NCI-H2081 (cell line): ENCODE measurements around the gene C20orf204.
"Not testable (repeated sequence)": the region's sequence is repeated elsewhere in the genome, so short reads cannot be mapped to it uniquely, and the experiment has no call there.

Experiments
- DNase-seq, 2 experiments: peaks; one replicate each; lab custom pipeline; 2025; lab: John Stamatoyannopoulos, UW

Gene C20orf204, protein sequence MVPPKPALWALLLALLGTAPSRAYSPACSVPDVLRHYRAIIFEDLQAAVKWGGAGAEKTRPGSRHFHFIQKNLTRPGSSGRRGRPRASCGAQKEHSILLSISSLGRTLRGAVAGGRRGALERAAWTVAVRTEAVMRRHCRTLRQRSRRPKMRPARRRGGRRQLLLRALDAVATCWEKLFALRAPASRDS

DNA sequence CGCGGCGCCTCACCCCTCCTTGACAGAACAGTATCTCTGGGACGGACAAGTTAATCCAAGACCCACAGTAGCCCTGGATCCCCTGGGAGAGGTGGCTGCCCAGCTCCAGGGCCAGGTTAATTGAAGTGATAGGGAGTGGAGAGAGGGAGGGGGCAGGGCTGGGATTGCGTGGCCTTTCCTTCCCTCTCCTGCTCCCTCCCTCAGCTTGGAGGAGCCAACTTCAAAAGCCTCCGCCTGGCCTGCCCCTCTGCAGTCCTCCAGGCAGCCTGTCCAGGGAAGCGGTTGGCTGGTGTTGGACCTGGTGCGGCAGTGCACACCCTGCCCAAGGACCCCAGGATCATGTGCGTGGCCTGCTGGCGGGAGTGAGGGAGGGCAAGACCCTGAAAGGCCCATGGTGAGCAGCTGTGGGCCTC, at the start of gene C20orf204:
Gene C20orf204 (plus strand): TSS at position 250 of the 413 bp plus-strand sequence. CDS start 142 bp downstream, at position 392.
- DNase-seq, result no peak

DNA sequence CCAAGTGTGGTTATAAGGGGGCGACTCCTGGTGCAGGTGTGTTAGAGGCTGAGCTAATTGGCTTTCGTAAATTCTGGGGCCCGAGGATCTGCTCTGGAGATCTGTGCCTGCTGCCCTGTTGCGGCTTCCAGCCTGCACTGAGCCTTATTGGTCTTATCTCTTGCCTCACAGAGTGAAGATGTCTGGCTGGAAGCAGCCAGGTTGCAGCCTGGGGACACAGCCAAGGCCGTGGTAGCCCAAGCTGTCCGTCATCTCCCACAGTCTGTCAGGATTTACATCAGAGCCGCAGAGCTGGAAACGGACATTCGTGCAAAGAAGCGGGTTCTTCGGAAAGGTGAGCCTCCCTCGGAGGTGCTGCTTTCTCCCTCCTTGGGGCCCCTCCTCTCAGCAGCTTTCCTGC, 35.1 kb upstream of the C20orf204 start:
- no peak for DNase-seq

DNA sequence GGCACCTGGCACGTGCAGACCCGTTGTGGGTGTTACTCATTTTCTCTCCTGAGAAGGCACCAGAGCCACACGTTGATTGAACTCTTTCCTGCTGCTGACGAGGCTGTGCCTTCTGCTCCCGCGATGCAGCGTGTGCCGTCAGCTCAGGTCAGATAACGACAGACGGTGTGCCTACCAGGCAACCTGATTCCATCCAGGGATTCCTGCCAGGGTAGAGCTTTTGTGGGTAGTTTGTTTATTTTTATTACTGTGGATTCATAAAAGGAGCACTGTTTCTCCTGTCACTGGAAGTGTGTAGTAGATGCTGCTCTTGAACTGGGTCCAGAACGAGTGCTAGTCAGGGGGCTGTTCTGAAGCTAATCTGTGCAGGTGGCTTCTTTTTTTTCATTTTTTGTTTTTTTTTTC, 34.4 kb upstream of the C20orf204 start:
- peak; percentile 28 to 72 for DNase-seq

DNA sequence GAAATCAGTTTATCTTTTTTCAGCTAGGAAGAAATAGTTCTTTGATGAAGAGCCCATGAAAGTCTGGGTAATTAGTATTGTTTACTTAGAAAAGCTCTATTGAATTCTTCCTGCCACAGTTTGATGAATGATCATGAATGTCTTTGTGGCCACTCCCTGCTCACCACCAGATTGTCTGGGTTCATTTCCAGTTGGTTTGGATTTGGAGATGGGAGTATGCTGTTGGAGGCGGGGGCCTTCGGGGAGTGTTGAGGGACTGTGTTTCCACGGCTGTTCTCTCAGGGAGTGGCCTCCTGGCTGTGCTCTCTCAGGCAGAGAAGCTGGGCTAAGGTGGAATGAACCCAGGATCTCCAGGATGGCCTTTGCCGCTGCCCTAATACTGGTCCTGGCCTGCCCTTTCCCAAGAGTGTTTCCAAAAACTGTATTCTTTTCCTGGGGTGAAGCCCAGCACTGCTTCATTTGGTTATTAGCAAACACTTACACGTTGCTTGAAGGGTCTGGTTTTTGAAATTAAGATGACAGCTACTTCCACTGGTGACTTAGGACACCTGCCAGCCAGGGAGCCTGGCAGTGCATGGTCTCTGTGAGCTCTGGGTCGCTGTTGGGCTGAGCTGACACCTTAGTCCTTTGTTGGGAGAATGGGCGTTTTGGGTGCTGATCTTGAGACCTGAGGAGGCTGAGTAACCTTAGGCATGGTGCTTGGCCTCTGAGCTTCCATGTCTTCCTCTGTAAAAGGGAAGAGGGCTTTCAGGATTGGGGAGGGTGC, 31.8 kb upstream of the C20orf204 start:
- DNase-seq, result peak in 1 of 2 experiments; percentile 10

DNA sequence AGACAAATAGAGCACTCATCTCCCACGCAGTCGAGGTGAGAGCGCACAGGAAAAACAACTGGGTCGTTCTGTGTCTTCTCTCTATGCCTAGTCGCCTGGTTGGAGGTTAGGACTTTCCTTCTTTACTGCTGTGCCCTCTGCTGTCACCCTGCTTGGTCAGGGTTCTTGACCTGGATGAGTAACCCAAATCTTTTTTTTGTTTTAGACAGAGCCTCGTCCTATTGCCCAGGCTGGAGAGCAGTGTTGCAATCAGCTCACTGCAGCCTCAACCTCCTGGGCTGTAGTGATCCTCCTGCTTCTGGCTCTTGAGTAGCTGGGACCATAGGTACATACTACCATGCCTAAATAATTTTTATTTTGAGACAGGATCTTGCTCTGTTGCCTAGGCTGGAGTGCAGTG, 30.6 kb upstream of the C20orf204 start:
- DNase-seq, result no peak

DNA sequence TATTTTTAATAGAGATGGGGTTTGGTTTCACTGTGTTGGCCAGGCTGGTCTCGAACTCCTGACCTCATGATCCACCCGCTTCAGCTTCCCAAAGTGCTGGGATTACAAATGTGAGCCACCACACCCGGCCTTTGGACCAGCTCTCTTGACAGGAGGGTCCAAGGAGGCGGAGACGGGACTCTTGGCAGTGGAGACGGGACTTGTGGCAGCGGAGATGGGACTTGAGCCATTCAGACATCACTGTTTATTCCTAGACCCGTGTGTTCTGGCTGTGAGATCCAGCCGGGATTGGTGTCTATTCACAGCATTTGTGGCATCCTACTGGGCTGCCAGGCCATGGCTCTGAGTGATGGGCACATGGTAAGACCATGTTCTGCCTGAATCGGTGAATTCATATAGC, 29.5 kb upstream of the C20orf204 start:
- DNase-seq, result no peak

DNA sequence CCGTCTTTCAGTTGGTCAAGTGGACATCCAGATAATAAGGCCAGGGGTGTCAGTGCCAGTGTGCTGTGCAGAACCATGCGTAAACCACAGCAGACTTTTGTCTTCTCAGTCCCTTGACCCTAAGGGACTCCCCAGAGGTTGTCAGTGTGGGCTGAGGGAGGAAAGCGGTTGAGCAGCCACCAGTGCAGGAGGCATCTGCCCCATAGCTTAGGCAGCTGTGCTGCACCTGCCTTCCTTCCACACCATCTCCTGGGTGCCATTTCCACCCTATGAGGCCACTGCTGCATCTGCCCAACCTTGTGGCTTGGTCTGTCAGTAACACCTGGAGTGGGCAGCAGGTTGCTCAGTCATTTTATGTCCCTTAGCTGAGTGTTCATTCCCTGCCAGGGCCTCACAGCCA, 29.1 kb upstream of the C20orf204 start:
- peak; percentile 10 to 51 for DNase-seq

DNA sequence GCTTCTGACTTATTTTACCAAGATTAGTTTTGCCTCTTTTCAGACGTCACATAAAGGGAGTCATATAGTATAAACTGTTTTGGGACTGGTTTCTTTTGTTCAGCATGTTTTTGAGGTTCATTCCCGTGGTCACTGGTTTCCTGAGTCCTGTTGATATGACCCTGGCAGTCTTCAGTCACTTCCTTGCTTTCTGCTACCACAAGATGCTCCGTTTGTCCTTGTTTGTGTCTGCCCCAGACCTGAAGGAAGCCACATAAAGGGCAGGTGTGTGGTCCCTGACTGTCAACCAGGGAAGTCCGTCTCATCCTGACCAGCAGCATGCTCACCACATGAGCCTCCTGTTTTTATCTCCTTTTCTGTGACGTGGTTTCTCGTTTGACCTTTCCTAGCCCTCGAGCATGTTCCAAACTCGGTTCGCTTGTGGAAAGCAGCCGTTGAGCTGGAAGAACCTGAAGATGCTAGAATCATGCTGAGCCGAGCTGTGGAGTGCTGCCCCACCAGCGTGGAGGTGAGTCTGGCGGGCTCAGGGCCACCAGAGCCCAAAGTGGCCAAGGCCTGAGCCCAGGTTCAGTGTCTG, 26.1 kb upstream of the C20orf204 start:
- no peak for DNase-seq

DNA sequence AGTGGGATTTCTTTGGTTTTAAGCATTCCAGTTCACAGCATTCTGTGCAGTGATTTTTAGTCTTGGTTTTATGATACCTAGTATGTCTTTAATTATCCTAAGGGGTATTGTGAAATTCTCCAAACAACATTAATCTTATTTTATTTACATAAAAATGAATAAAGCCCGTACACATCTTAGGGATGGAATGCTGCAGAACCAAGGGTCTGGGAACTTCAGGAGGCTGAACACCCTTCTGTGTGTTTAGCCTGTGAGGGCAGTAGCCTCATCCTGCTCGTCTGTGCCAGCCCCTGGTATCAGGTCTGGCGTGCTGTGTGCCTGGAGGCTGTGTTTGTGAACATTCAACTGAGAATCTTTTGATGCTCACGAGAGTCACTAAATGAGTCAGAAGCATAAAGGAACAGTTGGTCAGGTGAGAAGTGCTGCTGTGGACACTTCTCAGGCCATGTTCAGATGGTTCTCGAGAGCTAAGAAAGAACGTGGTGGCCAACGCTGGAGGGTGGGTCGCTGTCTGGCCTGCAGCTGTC, 25.2 kb upstream of the C20orf204 start:
- no peak for DNase-seq

DNA sequence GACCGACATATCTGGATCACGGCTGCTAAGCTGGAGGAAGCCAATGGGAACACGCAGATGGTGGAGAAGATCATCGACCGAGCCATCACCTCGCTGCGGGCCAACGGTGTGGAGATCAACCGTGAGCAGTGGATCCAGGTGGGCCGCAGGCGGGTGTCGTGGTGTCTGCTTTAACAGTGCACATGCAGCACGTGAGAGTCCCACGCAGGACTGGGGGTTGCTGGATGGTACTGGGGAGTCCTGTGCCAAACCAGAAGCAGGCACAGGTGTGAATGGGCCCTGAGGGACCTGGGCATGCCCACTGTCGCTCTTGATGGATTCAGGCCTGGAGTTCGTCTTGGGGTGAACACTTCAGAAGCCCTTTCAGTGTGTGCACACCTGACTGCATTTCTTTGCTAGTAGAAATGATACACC, 24.6 kb upstream of the C20orf204 start:
- no peak for DNase-seq

DNA sequence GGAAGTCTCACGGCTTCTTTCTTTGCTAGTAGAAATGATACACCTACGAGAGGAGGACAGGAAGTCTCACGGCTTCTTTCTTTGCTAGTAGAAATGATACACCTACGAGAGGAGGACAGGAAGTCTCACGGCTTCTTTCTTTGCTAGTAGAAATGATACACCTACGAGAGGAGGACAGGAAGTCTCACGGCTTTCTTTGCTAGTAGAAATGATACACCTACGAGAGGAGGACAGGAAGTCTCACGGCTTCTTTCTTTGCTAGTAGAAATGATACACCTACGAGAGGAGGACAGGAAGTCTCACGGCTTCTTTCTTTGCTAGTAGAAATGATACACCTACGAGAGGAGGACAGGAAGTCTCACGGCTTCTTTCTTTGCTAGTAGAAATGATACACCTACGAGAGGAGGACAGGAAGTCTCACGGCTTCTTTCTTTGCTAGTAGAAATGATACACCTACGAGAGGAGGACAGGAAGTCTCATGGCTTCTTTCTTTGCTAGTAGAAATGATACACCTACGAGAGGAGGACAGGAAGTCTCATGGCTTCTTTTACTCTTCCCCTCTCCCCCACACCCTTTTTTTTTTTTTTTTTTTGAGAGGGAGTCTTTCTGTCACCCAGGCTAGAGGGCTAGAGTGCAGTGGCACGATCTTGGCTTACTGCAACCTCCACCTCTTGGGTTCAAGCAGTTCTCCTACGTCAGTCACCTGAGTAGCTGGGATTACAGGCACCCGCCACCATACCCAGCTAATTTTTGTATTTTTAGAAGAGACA, 23.4 kb upstream of the C20orf204 start:
- not testable (repeated sequence) for DNase-seq

DNA sequence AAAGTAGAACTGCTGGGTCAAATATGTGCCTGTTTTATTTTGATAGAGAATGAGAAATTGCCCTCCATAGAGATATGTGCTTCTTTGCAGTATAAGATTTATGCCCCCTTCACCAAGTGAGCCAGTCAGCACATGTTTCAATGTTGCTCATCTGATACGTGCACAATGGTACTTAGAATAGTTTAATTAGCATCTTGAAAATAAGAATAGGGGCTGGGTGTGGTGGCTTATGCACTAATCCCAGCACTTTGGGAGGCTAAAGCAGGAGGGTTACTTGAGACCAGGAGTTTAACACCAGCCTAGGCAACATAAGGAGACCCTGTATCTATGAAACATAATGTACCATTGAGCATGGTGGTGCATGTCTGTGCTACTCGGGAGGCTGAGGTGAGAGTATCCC, 20.3 kb upstream of the C20orf204 start:
- no peak for DNase-seq

DNA sequence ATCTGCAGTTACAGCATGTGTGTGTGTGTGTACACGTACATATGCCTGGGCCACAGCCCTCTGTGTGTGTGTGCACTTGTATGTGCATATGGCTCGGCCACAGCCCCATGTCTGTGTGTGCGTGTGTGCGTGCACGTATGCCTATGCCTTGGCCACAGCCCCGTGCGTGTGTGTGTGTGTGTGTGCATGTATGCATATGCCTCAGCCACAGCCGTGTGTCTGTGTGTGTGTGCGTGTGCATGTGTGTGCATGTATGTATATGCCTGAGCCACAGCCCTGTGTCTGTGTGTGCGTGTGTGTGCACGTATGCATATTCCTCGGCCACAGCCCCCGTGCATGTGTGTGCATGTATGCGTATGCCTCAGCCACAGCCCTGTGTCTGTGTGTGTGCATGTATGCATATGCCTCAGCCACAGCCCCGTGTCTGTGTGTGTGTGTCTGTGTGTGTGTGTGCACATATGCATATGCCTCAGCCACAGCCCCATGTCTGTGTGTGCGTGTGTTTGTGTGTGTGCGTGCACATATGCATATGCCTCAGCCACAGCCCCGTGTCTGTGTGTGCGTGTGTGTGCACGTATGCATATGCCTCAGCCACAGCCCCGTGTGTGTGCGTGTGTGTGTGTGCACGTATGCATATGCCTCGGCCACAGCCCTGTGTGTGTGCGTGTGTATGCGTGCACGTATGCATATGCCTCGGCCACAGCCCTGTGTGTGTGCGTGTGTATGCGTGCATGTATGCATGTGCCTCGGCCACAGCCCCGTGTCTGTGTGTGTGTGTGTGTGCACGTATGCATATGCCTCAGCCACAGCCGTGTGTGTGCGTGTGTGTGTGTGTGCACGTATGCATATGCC, 14.6 kb upstream of the C20orf204 start:
- DNase-seq, result no peak

DNA sequence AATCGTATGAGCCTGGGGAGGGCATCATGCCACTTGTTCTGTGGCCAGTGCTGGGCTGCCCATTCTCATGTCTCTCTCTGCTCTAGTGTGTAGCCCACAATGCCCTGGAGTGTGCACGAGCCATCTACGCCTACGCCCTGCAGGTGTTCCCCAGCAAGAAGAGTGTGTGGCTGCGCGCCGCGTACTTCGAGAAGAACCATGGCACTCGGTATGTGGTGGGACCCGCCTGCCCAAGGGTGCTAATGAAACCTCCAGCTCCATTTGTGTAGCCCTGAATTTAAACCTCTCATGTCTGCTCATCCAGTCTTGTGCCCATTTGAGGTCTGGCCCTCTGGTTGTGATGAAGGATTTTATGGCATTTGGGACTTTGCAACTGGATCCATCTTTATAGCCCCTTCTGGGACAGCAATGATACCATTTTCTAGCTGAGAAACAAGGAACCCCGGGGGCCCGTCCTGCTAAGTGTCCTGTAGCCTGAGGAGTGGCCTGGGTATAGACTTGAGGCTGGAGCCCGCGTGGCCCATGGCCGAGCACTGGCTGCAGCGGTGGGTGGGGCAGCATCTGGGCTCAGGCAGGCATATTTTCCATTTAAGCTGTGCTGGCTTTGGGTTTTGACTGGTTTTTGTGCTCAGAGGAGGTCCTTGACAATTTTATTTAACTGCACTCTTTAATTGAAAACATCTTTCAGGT, 13.2 kb upstream of the C20orf204 start:
- DNase-seq, result no peak

DNA sequence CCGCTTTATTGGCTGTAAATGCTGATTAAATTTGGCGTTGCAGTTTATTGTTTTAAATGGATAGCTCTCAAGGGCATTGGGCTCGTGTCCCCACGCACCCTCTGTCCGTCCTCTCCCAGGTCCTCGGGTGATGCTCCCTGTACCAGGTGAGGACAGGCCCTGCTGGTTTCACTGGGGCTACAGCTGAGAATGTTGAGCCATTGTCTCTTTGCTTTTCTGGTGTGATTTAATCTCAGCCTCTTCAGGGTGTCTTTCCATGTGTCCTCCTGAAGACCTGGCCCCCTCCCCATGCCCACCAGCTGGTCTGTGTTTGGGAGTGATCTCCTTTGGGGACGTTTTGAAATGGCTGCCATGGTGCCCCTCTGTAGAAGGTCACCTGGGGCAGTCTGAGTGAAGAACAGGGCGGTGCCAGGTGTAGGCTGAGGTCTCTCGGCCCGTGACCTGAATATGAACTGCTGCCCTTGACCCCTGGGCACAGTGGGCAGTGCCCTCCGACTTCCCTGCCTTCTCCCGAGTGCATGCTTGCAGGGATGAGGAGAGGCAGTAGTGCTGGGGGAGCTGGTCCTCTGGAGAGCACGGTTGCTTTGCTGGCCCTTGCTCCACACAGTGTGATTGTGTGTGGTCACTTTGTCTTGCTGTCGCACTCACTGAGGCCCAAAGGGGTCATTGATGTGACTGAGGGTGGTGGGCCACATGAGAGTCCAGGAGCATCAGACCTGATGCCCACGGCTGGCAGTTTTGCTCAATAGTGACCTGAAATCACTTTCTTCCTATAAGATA, 12.4 kb upstream of the C20orf204 start:
- DNase-seq, result no peak

DNA sequence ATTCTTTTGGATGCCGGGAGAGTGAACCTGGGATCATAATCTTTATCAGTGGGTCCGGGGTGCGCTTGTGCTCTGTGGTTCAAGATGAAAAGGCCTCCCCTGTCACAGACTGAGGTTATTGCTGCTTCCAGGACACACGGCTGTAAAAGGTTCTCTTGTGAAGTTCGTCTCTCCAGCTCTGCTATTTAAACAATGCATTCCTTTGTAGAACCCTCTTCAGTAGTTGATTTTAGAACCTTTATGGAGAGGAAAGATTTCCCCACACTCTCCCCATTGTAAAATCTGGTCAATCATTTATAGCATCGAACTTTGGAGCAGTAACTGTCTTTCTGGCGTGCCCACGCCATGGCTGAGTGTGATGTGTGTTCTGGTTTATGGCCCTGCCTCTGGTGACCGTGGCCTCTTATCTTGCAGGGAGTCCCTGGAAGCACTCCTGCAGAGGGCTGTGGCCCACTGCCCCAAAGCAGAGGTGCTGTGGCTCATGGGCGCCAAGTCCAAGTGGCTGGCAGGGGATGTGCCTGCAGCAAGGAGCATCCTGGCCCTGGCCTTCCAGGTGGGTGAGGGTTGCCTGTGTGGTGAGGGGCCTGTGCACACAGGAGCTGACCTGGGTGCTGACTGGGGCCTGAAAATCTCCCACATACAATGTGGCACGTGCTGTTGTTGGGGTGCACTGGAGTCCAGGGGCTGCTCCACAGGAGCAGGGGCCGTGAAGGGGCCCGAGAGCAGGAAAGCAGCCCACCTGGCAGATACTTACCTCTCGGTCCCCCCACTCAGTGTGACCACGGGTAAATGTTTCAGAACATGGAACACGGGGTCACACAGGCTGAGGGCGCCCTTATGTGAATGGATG, 11.6 kb upstream of the C20orf204 start:
- DNase-seq, result no peak

DNA sequence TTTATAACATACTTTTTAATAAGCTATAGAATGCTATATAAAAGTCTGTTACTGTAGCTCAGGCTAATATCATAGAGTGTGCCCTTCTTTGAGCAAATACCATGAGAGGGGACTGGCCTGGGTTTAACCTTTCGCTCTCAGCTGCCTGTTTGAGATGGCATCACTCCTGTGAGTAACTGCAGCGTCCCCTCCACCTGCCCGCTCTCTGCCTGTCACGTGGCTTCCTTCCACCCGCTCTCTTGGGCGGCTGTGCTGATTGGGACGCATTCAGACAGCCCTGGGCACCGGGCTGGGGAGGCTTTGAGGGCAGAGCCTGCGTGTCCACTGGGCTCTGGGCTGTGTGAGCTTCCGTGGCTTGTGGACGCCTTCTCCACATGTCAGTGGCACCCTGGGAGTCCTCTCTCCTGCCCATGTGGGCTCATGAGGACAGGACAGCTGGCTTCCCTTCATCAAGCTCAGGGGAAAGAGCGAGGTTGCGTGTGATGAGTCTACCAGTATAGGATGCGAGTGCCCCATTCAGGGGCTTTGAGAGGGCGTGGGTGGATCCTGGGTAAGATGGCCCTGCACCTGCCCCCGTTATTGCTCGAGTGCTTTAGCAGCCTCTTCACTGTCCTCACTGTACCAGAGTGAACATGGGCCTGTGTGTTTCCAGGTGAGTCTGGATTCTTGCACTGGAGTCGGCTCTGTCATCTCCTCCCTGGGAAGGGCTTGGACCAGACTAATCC, 10.7 kb upstream of the C20orf204 start:
- DNase-seq, result no peak

DNA sequence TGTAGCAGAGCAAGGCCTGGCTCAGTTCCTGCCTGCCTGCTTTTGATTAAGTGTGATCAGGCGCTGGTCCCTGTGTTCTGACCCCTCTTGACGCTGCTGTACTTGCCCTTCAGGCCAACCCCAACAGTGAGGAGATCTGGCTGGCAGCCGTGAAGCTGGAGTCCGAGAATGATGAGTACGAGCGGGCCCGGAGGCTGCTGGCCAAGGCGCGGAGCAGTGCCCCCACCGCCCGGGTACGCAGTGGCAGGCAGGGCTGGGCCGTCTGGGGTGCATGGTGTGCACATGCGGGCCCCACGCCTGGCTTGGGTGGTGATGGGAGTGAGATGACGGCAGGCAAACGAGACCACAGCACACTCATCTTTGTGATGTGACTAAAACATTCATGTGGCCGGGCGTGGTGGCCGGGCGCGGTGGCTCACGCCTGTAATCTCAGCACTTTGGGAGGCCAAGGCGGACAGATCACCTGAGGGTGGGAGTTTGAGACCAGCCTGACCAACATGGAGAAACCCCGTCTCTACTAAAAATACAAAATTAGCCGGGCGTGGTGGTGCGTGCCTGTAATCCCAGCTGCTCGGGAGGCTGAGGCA, 10.1 kb upstream of the C20orf204 start:
- no peak for DNase-seq
